Neuronal stem cell (in vitro differentiated cells): ENCODE results near the gene ARMH4.

Source experiments
- DNase-seq: peaks from one replicate; pipeline ENCODE4 v3.0.0-alpha.2; 2013; ENCODE audit warnings: low spot score
- H2AFZ ChIP-seq: one replicate; pipeline ENCODE4 v1.6.1; 2013; ENCODE audit warnings: mild to moderate bottlenecking, low read length, inconsistent platforms
- H2AK5ac ChIP-seq: 2 replicates; pipeline ENCODE4 v1.6.1; 2013; ENCODE audit warnings: low read depth, mild to moderate bottlenecking, inconsistent platforms, low read length, moderate library complexity, mixed read lengths
- H2BK120ac ChIP-seq: 2 replicates; pipeline ENCODE4 v1.6.1; 2013; ENCODE audit warnings: low read depth, mild to moderate bottlenecking, inconsistent platforms, low read length, moderate library complexity, mixed read lengths
- H2BK12ac ChIP-seq: one replicate; pipeline ENCODE4 v1.6.1; 2013; ENCODE audit warnings: low read length, inconsistent platforms
- H2BK15ac ChIP-seq: 2 replicates; pipeline ENCODE4 v1.6.1; 2013; ENCODE audit warnings: mild to moderate bottlenecking, low read length, inconsistent platforms, mixed read lengths
- H2BK5ac ChIP-seq: one replicate; pipeline ENCODE4 v1.6.1; 2013; ENCODE audit warnings: inconsistent platforms, mild to moderate bottlenecking, low read length, moderate library complexity
- H3K14ac ChIP-seq: one replicate; pipeline ENCODE4 v1.6.1; 2013; ENCODE audit warnings: low read length, inconsistent platforms
- H3K18ac ChIP-seq: 2 replicates; pipeline ENCODE4 v1.6.1; 2013; ENCODE audit warnings: low read length, inconsistent platforms
- H3K23ac ChIP-seq: 2 replicates; pipeline ENCODE4 v1.6.1; 2013; ENCODE audit warnings: low read depth, mild to moderate bottlenecking, mixed read lengths, low read length, inconsistent platforms; ENCODE audit not compliant: poor library complexity
- H3K27ac ChIP-seq: replicated peaks from 3 replicates; pipeline ENCODE4 v1.5.1; 2013; ENCODE audit warnings: low read length, inconsistent platforms
- H3K27me3 ChIP-seq, 3 experiments: 2 replicates each; pipeline ENCODE4 v1.6.1; 2013; ENCODE audit warnings: low read length in 3 of 3, mild to moderate bottlenecking in 2 of 3, inconsistent platforms in 1 of 3, low read depth in 1 of 3, mixed read lengths in 1 of 3, moderate library complexity in 1 of 3; ENCODE audit not compliant: control insufficient read depth in 3 of 3, insufficient read depth in 3 of 3
- H3K36me3 ChIP-seq, 2 donors: replicated peaks in 1 of 2; 2 replicates each; pipeline ENCODE4 v1.6.1; 2013; ENCODE audit warnings: low read length in 2 of 2; ENCODE audit not compliant: control insufficient read depth in 2 of 2, insufficient read depth in 2 of 2
- H3K4ac ChIP-seq: 2 replicates; pipeline ENCODE4 v1.6.1; 2013; ENCODE audit warnings: inconsistent platforms, mild to moderate bottlenecking, low read length, moderate library complexity
- H3K4me1 ChIP-seq, 2 donors: 1 replicate in 1 of 2; 2 replicates in 1 of 2; pipeline ENCODE4 v1.6.1; 2013; ENCODE audit warnings: low read length in 2 of 2, low read depth in 1 of 2; ENCODE audit not compliant: control insufficient read depth in 2 of 2, insufficient read depth in 1 of 2
- H3K4me2 ChIP-seq: one replicate; pipeline ENCODE4 v1.6.1; 2013; ENCODE audit warnings: mild to moderate bottlenecking, low read length, inconsistent platforms; ENCODE audit not compliant: insufficient read depth, poor library complexity, severe bottlenecking
- H3K4me3 ChIP-seq, 2 donors: 2 replicates each; pipeline ENCODE4 v1.5.1; 2013; ENCODE audit warnings: low read length in 2 of 2, mild to moderate bottlenecking in 2 of 2, inconsistent platforms in 1 of 2, moderate library complexity in 1 of 2
- H3K79me1 ChIP-seq: one replicate; pipeline ENCODE4 v1.6.1; 2013; ENCODE audit warnings: low read depth, mild to moderate bottlenecking, inconsistent platforms, low read length, moderate library complexity
- H3K9ac ChIP-seq: one replicate; pipeline ENCODE4 v1.6.1; 2013; ENCODE audit warnings: mild to moderate bottlenecking, low read depth, low read length, inconsistent platforms; ENCODE audit not compliant: poor library complexity
- H3K9me3 ChIP-seq, 2 donors: replicated peaks in 1 of 2; 2 replicates each; pipeline versions ENCODE3 to v1.6.1; 2013; ENCODE audit warnings: low read length in 2 of 2, mild to moderate bottlenecking in 2 of 2, inconsistent platforms in 1 of 2, low read depth in 1 of 2, mixed read lengths in 1 of 2, moderate library complexity in 1 of 2; ENCODE audit not compliant: control insufficient read depth in 2 of 2, insufficient read depth in 1 of 2
- H4K8ac ChIP-seq: one replicate; pipeline ENCODE4 v1.6.1; 2013; ENCODE audit warnings: low read depth, mild to moderate bottlenecking, inconsistent platforms, low read length, moderate library complexity
- H4K91ac ChIP-seq: one replicate; pipeline ENCODE4 v1.6.1; 2013; ENCODE audit warnings: low read length, low read depth, mild to moderate bottlenecking, inconsistent platforms; ENCODE audit not compliant: poor library complexity
- WGBS, 2 donors: extraction: QIAGEN DNeasy Blood & Tissue Kit; methylation state at CpG; one replicate each; pipeline ENCODE4 v1.1.7; 2013; ENCODE audit warnings: missing lambda C conversion rate in 2 of 2, mixed read lengths in 1 of 2; ENCODE audit not compliant: insufficient read length in 2 of 2, insufficient replicate concordance in 1 of 2; ENCODE audit errors: extremely low coverage in 2 of 2; 5-methylcytosine and 5-hydroxymethylcytosine counted together

The ARMH4 gene

GRCh38 chr14:58060077-58060476 is 91.9 kb downstream of the ARMH4 start:
- H2BK15ac ChIP-seq: no peak overlapping the region
- peaks cover 3 to 5% of the 10 kb centered on the region in 2 donors for H3K4me1 ChIP-seq
- H3K4ac ChIP-seq: no peak overlapping the region
- H4K8ac ChIP-seq: no peak overlapping the region
- no peak overlapping the region for H3K23ac ChIP-seq
- H3K4me2 ChIP-seq: no peak overlapping the region
- no peak overlapping the region for H3K4me3 ChIP-seq
- H2AFZ ChIP-seq: no peak overlapping the region
- H3K79me1 ChIP-seq: no peaks in the 10 kb centered on the region
- H3K27me3 ChIP-seq: no peaks in the 10 kb centered on the region
- no peak overlapping the region for H4K91ac ChIP-seq
- no peak overlapping the region for H3K18ac ChIP-seq
- H2BK5ac ChIP-seq: no peak overlapping the region
- no peak overlapping the region for H3K14ac ChIP-seq
- H2BK120ac ChIP-seq: no peak overlapping the region
- no peak overlapping the region for H3K27ac ChIP-seq
- H3K9ac ChIP-seq: no peak overlapping the region
- H2AK5ac ChIP-seq: no peak overlapping the region
- no peaks in the 10 kb centered on the region for H3K9me3 ChIP-seq
- no peak for DNase-seq
- H2BK12ac ChIP-seq: no peak overlapping the region
- no peaks in the 10 kb centered on the region for H3K36me3 ChIP-seq
- WGBS, 2 donors: no CpG with 5 or more reads among the region's 3 CpGs

- H3K27ac ChIP-seq: no peak overlapping the region
- no peak overlapping the region for H3K4me2 ChIP-seq
- no peak overlapping the region for H2AFZ ChIP-seq
- H3K14ac ChIP-seq: no peak overlapping the region
- H4K91ac ChIP-seq: no peak overlapping the region
- H4K8ac ChIP-seq: no peak overlapping the region
- H3K4me1 ChIP-seq: peaks cover 3 to 5% of the 10 kb centered on the region in 2 donors
- H2BK15ac ChIP-seq: no peak overlapping the region
- H3K9ac ChIP-seq: no peak overlapping the region
- no peak overlapping the region for H2BK12ac ChIP-seq
- H3K23ac ChIP-seq: no peak overlapping the region
- H3K79me1 ChIP-seq: no peaks in the 10 kb centered on the region
- DNase-seq: no peak
- no peak overlapping the region for H3K18ac ChIP-seq
- no peaks in the 10 kb centered on the region for H3K9me3 ChIP-seq
- no CpG with 5 or more reads among the region's 3 CpGs for WGBS, 2 donors
- H3K36me3 ChIP-seq: no peaks in the 10 kb centered on the region
- no peak overlapping the region for H3K4ac ChIP-seq
- H2BK5ac ChIP-seq: no peak overlapping the region
- H3K4me3 ChIP-seq: no peak overlapping the region
- no peaks in the 10 kb centered on the region for H3K27me3 ChIP-seq
- H2BK120ac ChIP-seq: no peak overlapping the region
- no peak overlapping the region for H2AK5ac ChIP-seq
Observed at GRCh38 chr14:58059126-58059525, 92.9 kb downstream of the ARMH4 start.

DNA sequence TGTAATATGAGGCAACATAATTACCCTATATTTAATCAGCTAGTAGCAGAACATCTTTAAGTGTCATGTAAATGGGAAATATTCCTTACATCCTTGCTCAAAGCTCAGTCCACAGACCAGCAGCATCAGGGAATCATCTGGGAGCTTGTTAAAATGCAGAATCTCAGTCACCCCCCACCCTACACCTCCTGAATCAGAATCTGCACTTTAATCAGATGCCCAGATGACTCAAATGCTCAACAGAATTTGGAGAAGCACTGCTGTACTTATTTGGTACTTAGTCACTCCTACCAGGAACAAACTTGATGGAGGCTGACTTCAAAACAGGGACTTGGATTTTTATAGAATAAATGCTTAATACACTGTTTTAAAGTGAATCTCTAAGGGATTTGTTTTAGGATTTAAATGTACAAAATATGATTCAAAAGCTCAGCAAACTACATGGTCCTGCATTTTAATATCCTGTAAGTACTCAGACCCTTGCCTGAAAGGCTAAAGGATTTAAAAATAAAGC is 96.5 kb downstream of the ARMH4 start:
- no peak overlapping the region for H3K4ac ChIP-seq
- no peak overlapping the region for H4K8ac ChIP-seq
- H3K9me3 ChIP-seq: no peaks in the 10 kb centered on the region
- no peak overlapping the region for H2BK5ac ChIP-seq
- peaks cover 0 to 3% of the 10 kb centered on the region in 2 donors for H3K4me1 ChIP-seq
- no peak overlapping the region for H2BK120ac ChIP-seq
- no peak overlapping the region for H3K14ac ChIP-seq
- H2AK5ac ChIP-seq: no peak overlapping the region
- H3K18ac ChIP-seq: no peak overlapping the region
- no peak overlapping the region for H3K4me2 ChIP-seq
- no peak overlapping the region for H3K27ac ChIP-seq
- H3K79me1 ChIP-seq: no peaks in the 10 kb centered on the region
- DNase-seq: no peak
- no peak overlapping the region for H3K9ac ChIP-seq
- no peak overlapping the region for H2AFZ ChIP-seq
- H3K27me3 ChIP-seq: no peaks in the 10 kb centered on the region
- H2BK12ac ChIP-seq: no peak overlapping the region
- no peak overlapping the region for H3K4me3 ChIP-seq
- no peak overlapping the region for H2BK15ac ChIP-seq
- H4K91ac ChIP-seq: no peak overlapping the region
- no peaks in the 10 kb centered on the region for H3K36me3 ChIP-seq
- no peak overlapping the region for H3K23ac ChIP-seq

DNA sequence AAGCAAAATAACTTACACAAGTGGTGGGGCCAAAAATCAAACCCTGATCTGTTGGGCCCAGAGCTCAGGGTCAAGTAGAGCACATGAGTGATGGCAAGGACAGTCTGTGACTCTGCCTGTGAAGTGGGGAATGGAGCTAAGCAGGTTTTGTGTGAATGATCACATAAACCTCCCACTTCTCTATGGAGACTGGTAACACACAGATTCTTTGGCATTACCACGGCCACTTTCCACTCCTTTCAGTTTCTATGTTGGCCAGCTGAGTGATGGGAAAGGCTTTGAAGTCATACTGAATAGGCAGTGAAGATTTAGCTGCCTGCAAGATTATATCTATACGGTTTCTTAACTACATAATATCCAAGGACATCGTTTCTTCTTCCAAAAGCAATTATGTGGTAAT is 97.9 kb downstream of the ARMH4 start:
- H2AFZ ChIP-seq: no peak overlapping the region
- no peak overlapping the region for H2BK5ac ChIP-seq
- H3K18ac ChIP-seq: no peak overlapping the region
- H3K27me3 ChIP-seq: no peaks in the 10 kb centered on the region
- no peak overlapping the region for H2AK5ac ChIP-seq
- no peak overlapping the region for H3K4me2 ChIP-seq
- no peaks in the 10 kb centered on the region for H3K79me1 ChIP-seq
- H3K14ac ChIP-seq: no peak overlapping the region
- no peak overlapping the region for H2BK15ac ChIP-seq
- no peaks in the 10 kb centered on the region for H3K9me3 ChIP-seq
- H3K23ac ChIP-seq: no peak overlapping the region
- no peak overlapping the region for H3K9ac ChIP-seq
- H3K4me3 ChIP-seq: no peak overlapping the region
- H3K27ac ChIP-seq: no peak overlapping the region
- H3K4ac ChIP-seq: no peak overlapping the region
- no peak overlapping the region for H2BK120ac ChIP-seq
- no peak overlapping the region for H4K91ac ChIP-seq
- H3K4me1 ChIP-seq: peaks cover 0 to 3% of the 10 kb centered on the region in 2 donors
- DNase-seq: no peak
- H3K36me3 ChIP-seq: no peaks in the 10 kb centered on the region
- H4K8ac ChIP-seq: no peak overlapping the region
- H2BK12ac ChIP-seq: no peak overlapping the region
- WGBS, 2 donors: no CpG with 5 or more reads among the region's 3 CpGs
